Measurements from ENCODE around the gene SPOCK1. TPM values are rescaled to one million over a fixed set of nuclear protein-coding genes. Genes with fewer than 3 reads are reported as not detected.

SPOCK1 gene
- polyA plus RNA-seq, 3 donors = 1.8 to 5.7 (median 2.1) TPM

DNA sequence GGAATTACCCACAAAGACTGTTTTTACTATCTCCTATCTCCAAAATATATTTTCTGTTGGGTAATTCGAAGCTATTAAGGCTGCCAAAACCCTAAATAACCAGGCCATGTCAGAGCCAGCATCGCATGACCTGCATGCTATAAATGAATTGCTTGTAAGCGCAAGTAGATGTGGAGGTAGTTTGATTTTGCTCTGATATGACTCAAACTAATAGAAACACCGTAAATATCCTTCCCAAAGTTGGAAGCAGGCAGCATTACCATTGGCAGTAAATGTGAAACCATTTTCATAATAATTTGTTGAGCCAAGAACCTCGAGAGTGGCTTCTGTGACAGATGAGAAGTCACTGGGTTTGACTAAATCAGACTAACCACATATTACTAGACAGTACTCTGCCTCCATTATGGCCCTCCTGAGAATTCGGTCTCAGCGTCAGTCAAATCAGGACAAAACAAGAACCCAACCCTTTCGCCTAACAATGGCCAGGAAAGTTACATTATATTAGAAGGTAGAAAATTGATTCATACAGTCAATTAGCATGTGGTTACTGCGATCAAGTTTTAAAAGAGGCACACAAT is 289.8 kb downstream of the SPOCK1 start:
- no peaks in the 10 kb centered on the region for H3K36me3 ChIP-seq (replicated peaks in 1 of 2; ENCODE audit: control insufficient read depth in 1 of 2, insufficient read depth in 2 of 2, low read length in 2 of 2)
- no peak overlapping the region for H3K4me3 ChIP-seq (replicated peaks in 1 of 3; ENCODE audit: low read depth in 2 of 3, low read length in 3 of 3)
- H2AFZ ChIP-seq (ENCODE audit: insufficient read depth, low read depth, low read length, poor library complexity, severe bottlenecking) = no peak overlapping the region
- H3K9ac ChIP-seq (ENCODE audit: insufficient read depth, low read length, poor library complexity, severe bottlenecking) = no peak overlapping the region
- H3K27me3 ChIP-seq (ENCODE audit: control insufficient read depth in 2 of 2, insufficient read depth in 2 of 2, low read length in 2 of 2) = no peaks in the 10 kb centered on the region
- no peaks in the 10 kb centered on the region for H3K4me1 ChIP-seq (ENCODE audit: control insufficient read depth in 1 of 2, insufficient read depth in 2 of 2, low read length in 2 of 2)
- Mint-ChIP-seq H3K4me3 (no peak overlapping the region), H3K36me3 (no peaks in the 10 kb centered on the region), H3K27ac (no peak overlapping the region), H3K27me3 (ENCODE audit: low read depth in 3 of 3) (peaks cover 1 to 4% (median 3%) of the 10 kb centered on the region in 3 donors), H3K9me3 (peaks cover 0 to 2% (median 0%) of the 10 kb centered on the region in 7 donors), H3K4me1 (no peaks in the 10 kb centered on the region)
- H3K4me2 ChIP-seq (replicated peaks; ENCODE audit: extremely low read depth, low read length, poor library complexity, severe bottlenecking) = no peak overlapping the region
- no peak for TF ChIP-seq CTCF (IDR thresholded peaks at IDR 0.05)
- no peaks in the 10 kb centered on the region for H4K20me1 ChIP-seq (ENCODE audit: insufficient read depth, low read length)
- no peaks in the 10 kb centered on the region for H3K79me2 ChIP-seq (ENCODE audit: insufficient read depth, low read length)
- WGBS (ENCODE audit: insufficient coverage) = no CpG with 5 or more reads among the region's 9 CpGs
- no peaks in the 10 kb centered on the region for H3K9me3 ChIP-seq (replicated peaks in 1 of 2; ENCODE audit: control insufficient read depth in 1 of 2, insufficient read depth in 1 of 2, low read length in 2 of 2)
- intact Hi-C loops (cut with micrococcal nuclease) = no loop called here
- DNase-seq = no peak
- no peak overlapping the region for H3K27ac ChIP-seq (ENCODE audit: low read depth in 1 of 2, low read length in 2 of 2)

DNA sequence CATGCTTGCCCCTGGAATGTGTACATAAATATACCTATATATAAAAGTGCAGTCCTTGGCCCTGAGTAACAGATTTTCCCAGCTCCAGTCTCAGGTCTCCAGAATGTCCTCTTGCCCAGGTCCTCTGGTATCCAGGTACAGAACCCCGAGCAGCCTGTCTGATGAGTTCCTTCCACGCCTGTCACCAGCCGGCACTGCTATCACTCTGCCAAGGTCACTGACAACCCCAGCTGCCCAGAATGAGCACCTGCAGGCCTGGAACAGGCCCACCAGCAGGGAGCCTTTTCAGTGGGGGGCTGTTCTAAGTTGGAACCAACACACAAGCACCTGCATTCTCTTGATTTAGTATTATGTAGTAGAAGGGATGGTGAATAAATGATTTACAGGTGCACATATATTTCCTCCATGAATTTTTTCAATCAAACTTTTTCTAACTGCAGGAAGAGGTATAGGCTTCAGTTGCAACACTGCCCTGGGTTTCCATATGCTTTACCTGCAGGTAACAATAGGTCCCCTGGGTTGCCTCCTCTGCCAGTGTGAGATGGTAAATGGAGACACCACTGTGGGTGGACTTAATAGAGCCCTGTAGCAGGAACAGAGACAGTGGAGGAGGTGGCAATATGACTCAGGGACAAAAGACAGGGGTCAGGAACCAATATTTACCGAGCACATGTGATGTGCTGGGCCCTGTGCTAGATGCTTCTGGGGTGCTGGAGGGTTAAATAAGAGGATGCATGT is 291.9 kb downstream of the SPOCK1 start:
- no peak overlapping the region for H3K4me3 Mint-ChIP-seq
- H3K27me3 Mint-ChIP-seq (ENCODE audit: low read depth in 3 of 3) = peaks cover 1 to 6% (median 2%) of the 10 kb centered on the region in 3 donors
- no peak overlapping the region for H3K27ac Mint-ChIP-seq
- no peaks in the 10 kb centered on the region for H3K36me3 Mint-ChIP-seq
- Histone ChIP-seq H3K9me3 (replicated peaks in 1 of 2; ENCODE audit: control insufficient read depth in 1 of 2, insufficient read depth in 1 of 2, low read length in 2 of 2) (no peaks in the 10 kb centered on the region), H3K9ac (ENCODE audit: insufficient read depth, low read length, poor library complexity, severe bottlenecking) (no peak overlapping the region), H3K79me2 (ENCODE audit: insufficient read depth, low read length) (no peaks in the 10 kb centered on the region), H3K4me2 (replicated peaks; ENCODE audit: extremely low read depth, low read length, poor library complexity, severe bottlenecking) (no peak overlapping the region), H3K4me1 (ENCODE audit: control insufficient read depth in 1 of 2, insufficient read depth in 2 of 2, low read length in 2 of 2) (no peaks in the 10 kb centered on the region), H3K27ac (ENCODE audit: low read depth in 1 of 2, low read length in 2 of 2) (no peak overlapping the region), H4K20me1 (ENCODE audit: insufficient read depth, low read length) (no peaks in the 10 kb centered on the region), H3K4me3 (replicated peaks in 1 of 3; ENCODE audit: low read depth in 2 of 3, low read length in 3 of 3) (no peak overlapping the region), H3K27me3 (ENCODE audit: control insufficient read depth in 2 of 2, insufficient read depth in 2 of 2, low read length in 2 of 2) (no peaks in the 10 kb centered on the region), H3K36me3 (replicated peaks in 1 of 2; ENCODE audit: control insufficient read depth in 1 of 2, insufficient read depth in 2 of 2, low read length in 2 of 2) (no peaks in the 10 kb centered on the region), H2AFZ (ENCODE audit: insufficient read depth, low read depth, low read length, poor library complexity, severe bottlenecking) (no peak overlapping the region)
- H3K9me3 Mint-ChIP-seq = peaks cover 0 to 2% (median 0%) of the 10 kb centered on the region in 7 donors
- DNase-seq = no peak
- H3K4me1 Mint-ChIP-seq = no peaks in the 10 kb centered on the region
- intact Hi-C loops (cut with micrococcal nuclease) = no loop called here
- WGBS (ENCODE audit: insufficient coverage) = 100% methylated on average over 2 of the region's 4 CpGs
- no peak for TF ChIP-seq CTCF (IDR thresholded peaks at IDR 0.05)
